Esophagus muscularis mucosa (tissue), 4 donors: ENCODE results near the gene HEXIM2. TPM values are rescaled to one million over a fixed set of nuclear protein-coding genes. Genes with fewer than 3 reads are reported as not detected.
"Not testable (repeated sequence)": the region's sequence is repeated elsewhere in the genome, so short reads cannot be mapped to it uniquely, and the experiment has no call there.

Experiments
- DNase-seq: peaks from one replicate; pipeline ENCODE4 v3.0.0-alpha.2; 2017; ENCODE audit errors: extremely low spot score
- H3K27ac ChIP-seq, 4 donors: fragments of 200-600 bp; sonication (generic); replicated peaks in 1 of 4; 1 replicate in 3 of 4; 2 replicates in 1 of 4; pipeline ENCODE4 v1.5.1; 2016 to 2019; ENCODE audit warnings: mild to moderate bottlenecking in 1 of 4
- H3K27me3 ChIP-seq, 4 donors: fragments of 200-600 bp; sonication (generic); one replicate each; pipeline versions ENCODE4 v1.5.1 to v1.6.0; 2016 to 2019
- H3K36me3 ChIP-seq, 4 donors: fragments of 200-600 bp; sonication (generic); one replicate each; pipeline ENCODE4 v1.5.1; 2016 to 2019
- H3K4me1 ChIP-seq, 4 donors: fragments of 200-600 bp; sonication (generic); one replicate each; pipeline ENCODE4 v1.5.1; 2016 to 2019
- H3K4me3 ChIP-seq, 4 donors: fragments of 200-600 bp; sonication (generic); 1 replicate in 2 of 4; 2 replicates in 2 of 4; pipeline ENCODE4 v1.5.1; 2016 to 2019; ENCODE audit warnings: mild to moderate bottlenecking in 4 of 4, moderate library complexity in 1 of 4
- H3K9me3 ChIP-seq, 4 donors: fragments of 200-600 bp; sonication (generic); 1 replicate in 3 of 4; 2 replicates in 1 of 4; pipeline ENCODE4 v1.5.1; 2016 to 2019
- EP300 ChIP-seq: sonication (generic); formaldehyde crosslinking; IDR thresholded peaks from one replicate; pipeline ENCODE4 v1.6.1; 2017; ENCODE audit warnings: antibody characterized with exemption
- POLR2A ChIP-seq: fragments of 450-650 bp; IDR thresholded peaks from one replicate; pipeline ENCODE4 v1.6.1; 2017; ENCODE audit warnings: antibody characterized with exemption, moderate library complexity, mild to moderate bottlenecking, low read depth
- POLR2AphosphoS5 ChIP-seq, 2 donors: sonication (generic); formaldehyde crosslinking; IDR thresholded peaks; one replicate each; pipeline ENCODE4 v1.6.1; 2017; ENCODE audit warnings: antibody characterized with exemption in 2 of 2
- WGBS: methylation state at CpG from one replicate; pipeline ENCODE4 v1.1.5; 2018; 5-methylcytosine and 5-hydroxymethylcytosine counted together
- intact Hi-C: fragments of 100-400 bp; cut with DNase I; formaldehyde crosslinking; loops from one replicate; pipeline ENCODE4 v1.15.1; 2023
- total RNA-seq, 4 donors: library from RNA; depleted of rRNA; stranded (reverse); fragments of >200 nt; gene quantifications; one replicate each; pipeline versions ENCODE4 v1.1.0 to v1.2.1, GENCODE V29; 2016
- TF ChIP-seq, protein P1 (sequence below), 3 experiments: fragments of 200-600 bp in 2 of 3; fragments of 450-650 bp in 1 of 3; sonication (generic) in 2 of 3; IDR thresholded peaks; one replicate each; pipeline ENCODE4 v1.5.1; 2017 to 2019; ENCODE audit warnings: antibody characterized with exemption in 3 of 3, mild to moderate bottlenecking in 2 of 3, moderate library complexity in 1 of 3

Gene HEXIM2
- total RNA-seq, 4 donors from 2014 or later = 4.0 to 8.4 (median 7.0) TPM

DNA sequence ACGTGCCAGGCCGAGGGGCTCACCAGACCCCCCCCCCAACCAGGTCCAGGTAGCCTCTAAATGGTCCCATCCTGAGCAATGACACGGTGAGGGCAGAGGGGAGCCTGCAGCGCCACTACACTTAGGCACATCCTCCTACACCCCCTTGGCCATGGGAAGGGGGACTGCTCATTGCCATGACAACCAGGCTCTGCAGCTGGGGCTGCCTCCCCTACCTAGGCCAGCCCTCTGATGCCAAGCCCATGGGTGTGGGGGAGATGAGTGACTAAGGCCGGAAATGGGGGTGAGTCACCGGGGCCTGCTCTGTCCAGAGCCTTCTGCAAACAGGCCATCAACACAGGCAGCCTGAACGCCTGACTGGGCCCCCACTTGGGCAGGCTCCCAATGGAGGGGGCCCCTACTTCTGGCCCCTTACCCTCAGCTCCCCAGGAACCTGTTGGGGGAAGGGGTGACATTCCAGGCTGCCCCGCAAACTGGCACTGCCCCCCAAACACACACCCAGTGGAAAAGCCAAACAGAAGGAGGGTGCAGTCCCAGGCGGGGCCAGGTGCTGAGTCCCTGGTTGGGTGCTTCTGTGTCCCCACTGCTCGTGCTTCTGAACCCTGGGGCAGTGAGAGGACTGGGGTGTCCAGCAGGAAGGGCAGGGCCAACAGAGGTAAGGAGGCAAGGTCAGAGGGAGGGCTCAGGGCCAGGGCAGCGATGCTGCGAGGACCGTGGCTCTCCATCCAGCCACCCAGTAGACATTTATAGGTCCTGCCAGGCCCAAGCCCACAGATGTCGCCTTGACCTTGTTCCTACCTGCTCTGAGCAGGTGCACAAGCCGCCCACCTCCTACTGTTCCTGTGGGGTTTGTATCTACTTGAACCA lies 37.5 kb upstream of the HEXIM2 start:
- 63% methylated on average over 14 of the region's 15 CpGs for WGBS
- peaks cover 0 to 21% (median 20%) of the 10 kb centered on the region in 4 donors for H3K36me3 ChIP-seq
- peaks cover 45 to 82% (median 74%) of the 10 kb centered on the region in 4 donors for H3K4me1 ChIP-seq
- TF ChIP-seq, protein P1, sequence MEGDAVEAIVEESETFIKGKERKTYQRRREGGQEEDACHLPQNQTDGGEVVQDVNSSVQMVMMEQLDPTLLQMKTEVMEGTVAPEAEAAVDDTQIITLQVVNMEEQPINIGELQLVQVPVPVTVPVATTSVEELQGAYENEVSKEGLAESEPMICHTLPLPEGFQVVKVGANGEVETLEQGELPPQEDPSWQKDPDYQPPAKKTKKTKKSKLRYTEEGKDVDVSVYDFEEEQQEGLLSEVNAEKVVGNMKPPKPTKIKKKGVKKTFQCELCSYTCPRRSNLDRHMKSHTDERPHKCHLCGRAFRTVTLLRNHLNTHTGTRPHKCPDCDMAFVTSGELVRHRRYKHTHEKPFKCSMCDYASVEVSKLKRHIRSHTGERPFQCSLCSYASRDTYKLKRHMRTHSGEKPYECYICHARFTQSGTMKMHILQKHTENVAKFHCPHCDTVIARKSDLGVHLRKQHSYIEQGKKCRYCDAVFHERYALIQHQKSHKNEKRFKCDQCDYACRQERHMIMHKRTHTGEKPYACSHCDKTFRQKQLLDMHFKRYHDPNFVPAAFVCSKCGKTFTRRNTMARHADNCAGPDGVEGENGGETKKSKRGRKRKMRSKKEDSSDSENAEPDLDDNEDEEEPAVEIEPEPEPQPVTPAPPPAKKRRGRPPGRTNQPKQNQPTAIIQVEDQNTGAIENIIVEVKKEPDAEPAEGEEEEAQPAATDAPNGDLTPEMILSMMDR (IDR thresholded peaks at IDR 0.05) = no peak
- TF ChIP-seq POLR2A (no peak), POLR2AphosphoS5 (IDR thresholded peaks at IDR 0.05) (peak; percentile 40 to 45), EP300 (no peak)
- peak overlapping the region; percentile 52 to 63 (median 56) for H3K27ac ChIP-seq
- no peaks in the 10 kb centered on the region for H3K9me3 ChIP-seq
- no peak overlapping the region for H3K4me3 ChIP-seq
- DNase-seq = no peak
- H3K27me3 ChIP-seq = no peaks in the 10 kb centered on the region
- intact Hi-C loops = no loop called here

GRCh38 chr17:45124797-45125122 lies 36.9 kb upstream of the HEXIM2 start:
- H3K4me3 ChIP-seq, H3K9me3 ChIP-seq, H3K27me3 ChIP-seq, DNase-seq, intact Hi-C loops: not testable (repeated sequence)
- H3K36me3 ChIP-seq = peaks cover 0 to 15% (median 14%) of the 10 kb centered on the region in 4 donors
- 76% methylated on average over 5 of the region's 5 CpGs for WGBS
- H3K27ac ChIP-seq = peak overlapping the region; percentile 52 to 63 (median 56)
- H3K4me1 ChIP-seq = peaks cover 51 to 88% (median 79%) of the 10 kb centered on the region in 4 donors

GRCh38 chr17:45125509-45125908 lies 36.2 kb upstream of the HEXIM2 start:
- H3K36me3 ChIP-seq = peaks cover 0 to 7% (median 7%) of the 10 kb centered on the region in 4 donors
- no peak overlapping the region for H3K27ac ChIP-seq
- TF ChIP-seq, protein P1 (IDR thresholded peaks at IDR 0.05) = no peak
- TF ChIP-seq EP300 (no peak), POLR2AphosphoS5 (IDR thresholded peaks at IDR 0.05) (no peak), POLR2A (no peak)
- H3K4me1 ChIP-seq = peaks cover 59 to 91% (median 86%) of the 10 kb centered on the region in 4 donors
- 96% methylated on average over 8 of the region's 8 CpGs for WGBS
- H3K9me3 ChIP-seq = no peaks in the 10 kb centered on the region
- no peaks in the 10 kb centered on the region for H3K27me3 ChIP-seq
- H3K4me3 ChIP-seq = no peak overlapping the region
- intact Hi-C loops = no loop called here
- no peak for DNase-seq

DNA sequence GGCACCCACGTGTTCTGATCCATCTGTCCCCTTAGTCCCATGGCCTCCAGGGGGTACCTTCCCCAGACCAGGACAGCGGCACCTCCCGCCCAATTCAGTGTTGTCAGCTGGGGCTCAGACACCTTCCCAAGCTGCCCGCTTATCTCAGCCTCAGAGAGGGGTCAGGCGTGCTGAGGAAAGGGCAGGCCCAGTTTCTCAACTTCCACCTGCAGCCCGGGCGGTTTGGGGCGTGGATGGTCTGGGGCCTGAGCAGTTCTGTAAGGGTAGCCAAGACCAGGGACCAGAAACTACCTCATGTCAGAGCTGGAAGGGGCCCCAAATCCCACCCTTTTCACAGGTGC lies 34.5 kb upstream of the HEXIM2 start:
- Histone ChIP-seq H3K36me3 (no peaks in the 10 kb centered on the region), H3K9me3 (no peaks in the 10 kb centered on the region), H3K4me1 (peaks cover 68 to 92% (median 88%) of the 10 kb centered on the region in 4 donors), H3K4me3 (peak overlapping the region in 3 of 4 donors; percentile 25 to 45 (median 28)), H3K27me3 (no peaks in the 10 kb centered on the region), H3K27ac (peak overlapping the region; percentile 85 to 99 (median 98))
- 84% methylated on average over 4 of the region's 8 CpGs for WGBS
- TF ChIP-seq POLR2AphosphoS5 (IDR thresholded peaks at IDR 0.05) (no peak), EP300 (no peak), POLR2A (no peak)
- TF ChIP-seq, protein P1 (IDR thresholded peaks at IDR 0.05) = no peak
- intact Hi-C loops = no loop called here
- DNase-seq = no peak

GRCh38 chr17:45127548-45128300 lies 34.0 kb upstream of the HEXIM2 start:
- Histone ChIP-seq H3K4me1 (peaks cover 68 to 87% (median 85%) of the 10 kb centered on the region in 4 donors), H3K4me3 (peak overlapping the region; percentile 14 to 45 (median 26)), H3K9me3 (no peaks in the 10 kb centered on the region), H3K36me3 (no peaks in the 10 kb centered on the region), H3K27me3 (no peaks in the 10 kb centered on the region), H3K27ac (peak overlapping the region; percentile 85 to 99 (median 98))
- TF ChIP-seq, protein P1 (IDR thresholded peaks at IDR 0.05) = no peak
- TF ChIP-seq POLR2A = no peak
- peak; percentile 35 to 70 for TF ChIP-seq POLR2AphosphoS5 (IDR thresholded peaks at IDR 0.05)
- WGBS = 38% methylated on average over 16 of the region's 20 CpGs
- no peak for DNase-seq
- intact Hi-C loops = no loop called here
